HEK293 (cell line): Measurements from ENCODE around the gene TPGS1.

Experiments
- CTCF ChIA-PET: fragments of 350-600 bp; formaldehyde crosslinking; extraction: SDS; loops from one replicate; lab custom pipeline; 2021; ENCODE audit warnings: antibody characterized with exemption; lab: Yijun Ruan, JAX
- POLR2A ChIA-PET: fragments of 300-600 bp; formaldehyde crosslinking; extraction: SDS; loops from one replicate; lab custom pipeline; 2020; ENCODE audit warnings: antibody characterized with exemption, inconsistent platforms; lab: Yijun Ruan, JAX
- H3K27ac ChIP-seq: fragments of 200-500 bp; sonication (Bioruptor generic); 2 replicates; pipeline ENCODE4 v1.5.1; 2014; ENCODE audit warnings: low read depth, low read length, control low read depth, inconsistent platforms; ENCODE audit errors: extremely low read depth
- H3K36me3 ChIP-seq, 2 experiments: fragments of 200-500 bp in 1 of 2; sonication (Bioruptor generic) in 1 of 2; 1 replicate in 1 of 2; 2 replicates in 1 of 2; pipeline ENCODE4 v1.5.1; 2014 to 2017; ENCODE audit warnings: inconsistent platforms in 2 of 2, low read length in 2 of 2; ENCODE audit not compliant: control insufficient read depth in 2 of 2, insufficient read depth in 1 of 2
- H3K4me1 ChIP-seq: fragments of 200-500 bp; sonication (Bioruptor generic); 2 replicates; pipeline ENCODE4 v1.5.1; 2014; ENCODE audit warnings: mild to moderate bottlenecking, low read length, inconsistent platforms; ENCODE audit not compliant: control insufficient read depth, insufficient read depth
- H3K4me3 ChIP-seq: 2 replicates; pipeline ENCODE4 v1.5.1; 2011; ENCODE audit warnings: low read depth, mild to moderate bottlenecking, control low read depth, low read length, moderate library complexity
- H3K9me3 ChIP-seq: fragments of 200-500 bp; sonication (Bioruptor generic); 2 replicates; pipeline ENCODE4 v1.5.1; 2014; ENCODE audit warnings: low read depth, low read length, inconsistent platforms; ENCODE audit not compliant: control insufficient read depth, insufficient read depth
- GFI1B ChIP-seq: fragments of 450-650 bp; formaldehyde crosslinking; IDR thresholded peaks from 2 replicates; pipeline ENCODE4 v1.5.1; 2016; ENCODE audit warnings: missing biosample characterization, missing genetic modification characterization
- GLIS2 ChIP-seq: fragments of 450-650 bp; formaldehyde crosslinking; IDR thresholded peaks from 2 replicates; pipeline ENCODE4 v1.5.1; 2016; ENCODE audit warnings: missing biosample characterization, missing genetic modification characterization
- IKZF3 ChIP-seq: fragments of 450-650 bp; IDR thresholded peaks from 2 replicates; pipeline ENCODE4 v1.5.0; 2018; ENCODE audit warnings: missing biosample characterization, mild to moderate bottlenecking, missing genetic modification characterization, moderate library complexity
- OSR2 ChIP-seq: fragments of 450-650 bp; formaldehyde crosslinking; IDR thresholded peaks from 2 replicates; pipeline ENCODE4 v1.5.1; 2016; ENCODE audit warnings: missing biosample characterization, missing genetic modification characterization
- SETDB1 ChIP-seq: IDR thresholded peaks from one replicate; pipeline ENCODE4 v1.6.1; 2017; ENCODE audit warnings: mild to moderate bottlenecking, low read length, moderate library complexity, mixed read lengths; ENCODE audit not compliant: insufficient read length
- TCF7L2 ChIP-seq: IDR thresholded peaks from 2 replicates; pipeline ENCODE4 v1.6.1; 2011; ENCODE audit warnings: low read depth, mild to moderate bottlenecking, inconsistent platforms, low read length, moderate library complexity, borderline replicate concordance
- ZNF132 ChIP-seq: fragments of 450-650 bp; formaldehyde crosslinking; IDR thresholded peaks from 2 replicates; pipeline ENCODE4 v1.5.1; 2017; ENCODE audit warnings: missing biosample characterization, missing genetic modification characterization, borderline replicate concordance
- ZNF324 ChIP-seq: fragments of 450-650 bp; formaldehyde crosslinking; IDR thresholded peaks from 2 replicates; pipeline ENCODE4 v1.5.1; 2016; ENCODE audit warnings: missing biosample characterization, missing genetic modification characterization
- ZNF341 ChIP-seq: fragments of 450-650 bp; formaldehyde crosslinking; IDR thresholded peaks from 2 replicates; pipeline ENCODE4; 2016; ENCODE audit warnings: low read depth, missing biosample characterization, missing genetic modification characterization
- ZNF600 ChIP-seq: fragments of 450-650 bp; formaldehyde crosslinking; IDR thresholded peaks from 2 replicates; pipeline ENCODE4 v1.5.1; 2016; ENCODE audit warnings: missing biosample characterization, missing genetic modification characterization
- ZNF610 ChIP-seq: fragments of 450-650 bp; formaldehyde crosslinking; IDR thresholded peaks from 2 replicates; pipeline ENCODE4 v1.5.1; 2016; ENCODE audit warnings: missing biosample characterization, missing genetic modification characterization, borderline replicate concordance
- ZNF677 ChIP-seq: fragments of 450-650 bp; IDR thresholded peaks from 2 replicates; pipeline ENCODE4 v1.5.0; 2018; ENCODE audit warnings: missing biosample characterization, mild to moderate bottlenecking, missing genetic modification characterization, moderate library complexity
- ZNF792 ChIP-seq: fragments of 450-650 bp; formaldehyde crosslinking; IDR thresholded peaks from 2 replicates; pipeline ENCODE4 v1.5.1; 2016; ENCODE audit warnings: missing biosample characterization, missing genetic modification characterization
- TF ChIP-seq, protein P1 (sequence below): fragments of 450-650 bp; formaldehyde crosslinking; IDR thresholded peaks from 2 replicates; pipeline ENCODE4 v1.5.1; 2016; ENCODE audit warnings: missing biosample characterization, missing genetic modification characterization
- TF ChIP-seq, protein P2 (sequence below): fragments of 450-650 bp; formaldehyde crosslinking; IDR thresholded peaks from 2 replicates; pipeline ENCODE4 v1.5.1; 2016; ENCODE audit warnings: missing biosample characterization, missing genetic modification characterization
- TF ChIP-seq, protein P3 (sequence below): fragments of 450-650 bp; formaldehyde crosslinking; IDR thresholded peaks from 2 replicates; pipeline ENCODE4 v1.5.1; 2017; ENCODE audit warnings: missing biosample characterization, missing genetic modification characterization

Gene TPGS1

DNA sequence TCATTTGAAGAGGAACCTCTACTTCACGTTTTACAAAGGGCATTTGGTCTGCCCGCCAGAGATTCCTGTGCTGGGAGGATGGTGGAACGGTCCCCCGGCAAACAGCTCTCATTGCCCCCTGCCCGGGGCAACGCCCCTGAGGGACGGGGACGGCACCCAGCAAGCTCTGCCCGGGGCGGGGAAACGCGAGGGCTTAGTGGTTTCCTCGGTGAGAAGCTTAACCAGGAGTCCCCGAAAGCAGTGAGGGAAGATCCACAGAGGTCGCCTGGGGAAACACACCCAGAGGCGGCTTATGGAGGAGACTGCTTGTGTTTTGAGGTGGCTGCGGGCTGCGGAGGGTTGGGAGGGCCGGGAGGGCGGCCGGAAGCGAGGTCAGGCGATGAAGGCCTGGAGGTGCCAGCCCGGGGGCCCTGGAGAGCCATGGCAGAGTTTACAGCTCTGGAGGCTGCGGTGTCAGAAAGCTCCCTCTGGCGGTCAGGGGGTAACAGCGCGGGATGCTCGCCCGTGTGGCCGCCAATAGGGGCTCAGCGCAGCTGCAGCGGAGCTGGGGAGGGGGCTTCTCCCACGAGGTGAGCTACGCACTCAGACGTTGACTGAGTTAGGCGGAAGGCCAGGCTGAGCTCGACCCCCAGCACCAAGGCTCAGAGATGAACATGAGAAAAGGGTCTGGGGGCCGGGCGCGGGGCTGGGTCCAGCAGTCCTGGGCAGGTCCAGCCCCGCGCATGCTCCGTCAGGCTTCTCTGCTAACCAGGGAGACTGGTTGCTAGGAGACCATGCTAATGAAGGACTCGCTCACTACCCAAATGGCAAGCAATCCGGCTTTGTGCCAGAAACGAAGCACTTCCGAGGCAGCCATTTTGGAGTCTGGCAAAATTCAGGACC is 652 bp upstream of the TPGS1 start (continued):
- TF ChIP-seq, protein P1, sequence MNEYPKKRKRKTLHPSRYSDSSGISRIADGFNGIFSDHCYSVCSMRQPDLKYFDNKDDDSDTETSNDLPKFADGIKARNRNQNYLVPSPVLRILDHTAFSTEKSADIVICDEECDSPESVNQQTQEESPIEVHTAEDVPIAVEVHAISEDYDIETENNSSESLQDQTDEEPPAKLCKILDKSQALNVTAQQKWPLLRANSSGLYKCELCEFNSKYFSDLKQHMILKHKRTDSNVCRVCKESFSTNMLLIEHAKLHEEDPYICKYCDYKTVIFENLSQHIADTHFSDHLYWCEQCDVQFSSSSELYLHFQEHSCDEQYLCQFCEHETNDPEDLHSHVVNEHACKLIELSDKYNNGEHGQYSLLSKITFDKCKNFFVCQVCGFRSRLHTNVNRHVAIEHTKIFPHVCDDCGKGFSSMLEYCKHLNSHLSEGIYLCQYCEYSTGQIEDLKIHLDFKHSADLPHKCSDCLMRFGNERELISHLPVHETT (tag by site-specific recombination), result 0 out of 2 replicates have a peak, but pooled peaks have one; percentile 23
- TF ChIP-seq GFI1B (tag by site-specific recombination), result no peak
- TF ChIP-seq OSR2 (tag by site-specific recombination), result peak; percentile 13; the same call in 1 of the 2 replicates
- TF ChIP-seq, protein P2, sequence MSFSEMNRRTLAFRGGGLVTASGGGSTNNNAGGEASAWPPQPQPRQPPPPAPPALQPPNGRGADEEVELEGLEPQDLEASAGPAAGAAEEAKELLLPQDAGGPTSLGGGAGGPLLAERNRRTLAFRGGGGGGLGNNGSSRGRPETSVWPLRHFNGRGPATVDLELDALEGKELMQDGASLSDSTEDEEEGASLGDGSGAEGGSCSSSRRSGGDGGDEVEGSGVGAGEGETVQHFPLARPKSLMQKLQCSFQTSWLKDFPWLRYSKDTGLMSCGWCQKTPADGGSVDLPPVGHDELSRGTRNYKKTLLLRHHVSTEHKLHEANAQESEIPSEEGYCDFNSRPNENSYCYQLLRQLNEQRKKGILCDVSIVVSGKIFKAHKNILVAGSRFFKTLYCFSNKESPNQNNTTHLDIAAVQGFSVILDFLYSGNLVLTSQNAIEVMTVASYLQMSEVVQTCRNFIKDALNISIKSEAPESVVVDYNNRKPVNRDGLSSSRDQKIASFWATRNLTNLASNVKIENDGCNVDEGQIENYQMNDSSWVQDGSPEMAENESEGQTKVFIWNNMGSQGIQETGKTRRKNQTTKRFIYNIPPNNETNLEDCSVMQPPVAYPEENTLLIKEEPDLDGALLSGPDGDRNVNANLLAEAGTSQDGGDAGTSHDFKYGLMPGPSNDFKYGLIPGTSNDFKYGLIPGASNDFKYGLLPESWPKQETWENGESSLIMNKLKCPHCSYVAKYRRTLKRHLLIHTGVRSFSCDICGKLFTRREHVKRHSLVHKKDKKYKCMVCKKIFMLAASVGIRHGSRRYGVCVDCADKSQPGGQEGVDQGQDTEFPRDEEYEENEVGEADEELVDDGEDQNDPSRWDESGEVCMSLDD (tag by site-specific recombination), result peak; percentile 42; the same call in 1 of the 2 replicates
- TF ChIP-seq ZNF792 (tag by site-specific recombination), result no peak
- peak; percentile 48; the same call in 1 of the 2 replicates for TF ChIP-seq ZNF610 (tag by site-specific recombination)
- TF ChIP-seq, protein P3, sequence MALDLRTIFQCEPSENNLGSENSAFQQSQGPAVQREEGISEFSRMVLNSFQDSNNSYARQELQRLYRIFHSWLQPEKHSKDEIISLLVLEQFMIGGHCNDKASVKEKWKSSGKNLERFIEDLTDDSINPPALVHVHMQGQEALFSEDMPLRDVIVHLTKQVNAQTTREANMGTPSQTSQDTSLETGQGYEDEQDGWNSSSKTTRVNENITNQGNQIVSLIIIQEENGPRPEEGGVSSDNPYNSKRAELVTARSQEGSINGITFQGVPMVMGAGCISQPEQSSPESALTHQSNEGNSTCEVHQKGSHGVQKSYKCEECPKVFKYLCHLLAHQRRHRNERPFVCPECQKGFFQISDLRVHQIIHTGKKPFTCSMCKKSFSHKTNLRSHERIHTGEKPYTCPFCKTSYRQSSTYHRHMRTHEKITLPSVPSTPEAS, result no peak
- TF ChIP-seq ZNF132 (tag by site-specific recombination), result no peak
- TF ChIP-seq SETDB1, result no peak
- peak; percentile 57; the same call in 1 of the 2 replicates for TF ChIP-seq GLIS2 (tag by site-specific recombination)

DNA sequence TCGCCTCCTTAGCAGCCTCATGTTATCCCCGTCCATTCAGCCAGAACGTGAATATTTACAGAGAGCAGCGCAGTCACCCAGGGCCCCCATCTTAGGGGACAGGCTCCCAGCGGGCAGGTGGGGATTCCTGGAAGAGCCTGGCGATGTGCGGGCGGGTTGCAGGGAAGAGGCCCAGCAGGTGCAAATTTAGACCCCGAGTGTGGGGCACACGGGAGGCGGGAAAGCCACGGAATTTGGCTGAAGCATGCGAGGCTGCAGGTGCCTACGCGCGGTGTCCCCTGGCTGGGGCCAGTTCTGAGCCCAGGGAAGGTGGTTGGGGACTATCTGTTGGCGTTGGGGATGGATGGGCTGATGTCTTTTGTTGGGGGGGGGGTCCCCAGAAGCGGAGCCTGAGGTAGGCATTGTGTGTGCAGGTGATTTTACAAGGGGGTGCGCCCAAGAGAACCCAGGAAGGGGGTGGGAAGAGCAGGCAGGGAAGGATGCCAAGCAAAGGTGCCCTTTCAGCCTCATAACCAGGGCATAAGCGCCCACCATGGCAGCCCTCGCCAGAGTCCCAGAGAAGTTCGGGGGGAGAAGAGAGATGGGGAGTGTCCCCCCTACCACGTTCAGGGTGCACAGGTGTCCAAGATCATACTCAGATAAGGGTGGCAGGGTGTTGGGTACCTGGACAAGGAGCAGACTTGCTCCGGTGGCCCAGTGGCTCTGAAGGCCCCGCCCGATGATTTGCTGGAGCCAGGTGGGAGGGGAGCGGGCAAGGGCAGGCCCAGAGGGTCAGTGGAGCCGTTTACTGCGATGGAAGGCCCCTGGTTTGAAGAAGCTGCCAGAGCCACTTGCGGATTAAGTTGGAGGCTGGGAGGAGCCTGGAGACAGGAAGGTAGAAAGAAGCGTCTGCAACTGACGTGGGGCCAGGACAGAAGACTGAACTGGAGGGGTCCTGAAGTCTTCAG is 1.2 kb downstream of the TPGS1 start:
- H3K4me3 ChIP-seq, result peak overlapping the region; percentile 72
- TF ChIP-seq TCF7L2 (no peak), ZNF324 (tag by site-specific recombination) (no peak), ZNF677 (tag by site-specific recombination) (no peak), ZNF600 (tag by site-specific recombination) (peak; percentile 50; the same call in 1 of the 2 replicates), IKZF3 (no peak), ZNF341 (tag by site-specific recombination) (peak; percentile 87)
- TF ChIP-seq, all 188 proteins: peak for 2
- Histone ChIP-seq H3K27ac (peak overlapping the region; percentile 93; the same call in 1 of the 2 replicates), H3K36me3 (peaks cover 0 to 6% of the 10 kb centered on the region in 2 experiments; a peak in 1 of 3 replicates), H3K9me3 (no peaks in the 10 kb centered on the region), H3K4me1 (peaks cover 7% of the 10 kb centered on the region; the same call in 1 of the 2 replicates)
- CTCF ChIA-PET, result interaction anchor here (2.9 kb wide), 1 partner anchor 22 kb away, joined by 49 read pairs; the partner anchor contains the start of gene CDC34
- POLR2A ChIA-PET, result interaction anchor here (0.6 kb wide), 2 partner anchors 16 to 18 kb away, joined by 3 to 4 read pairs; no protein-coding TSS in a partner anchor
